Measurements from ENCODE around the gene WDR7.

DNA sequence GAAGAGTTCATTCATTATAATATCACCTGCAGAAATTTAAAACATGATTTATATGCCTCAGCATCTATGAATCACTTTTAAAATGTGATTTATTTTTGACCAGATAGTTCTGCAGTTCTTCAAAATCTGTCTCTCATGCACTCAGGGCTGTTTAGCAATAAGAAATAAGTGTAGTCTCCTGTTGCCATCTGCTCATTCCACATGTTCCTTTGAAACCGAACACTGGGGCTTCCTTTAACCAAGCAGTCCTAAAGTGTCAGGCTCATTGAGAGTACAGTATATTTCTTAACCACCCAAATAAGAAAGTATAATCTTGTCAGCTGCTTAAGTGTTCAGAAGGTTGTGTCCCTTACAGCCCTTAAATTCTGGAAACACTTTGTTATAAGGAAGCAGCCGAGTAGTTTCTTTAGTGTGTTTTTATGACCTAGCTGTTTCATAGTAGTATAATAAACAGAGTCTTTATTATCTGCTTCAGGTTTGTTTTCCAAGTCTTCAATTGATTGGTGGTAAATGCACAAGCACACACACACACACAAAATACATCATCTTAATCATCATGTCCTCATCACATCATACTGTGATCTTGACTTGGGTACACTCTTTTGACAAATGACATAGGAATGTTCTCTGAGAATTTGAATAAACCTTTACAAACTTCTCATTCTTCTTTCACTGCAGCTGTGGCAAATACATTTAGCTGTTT lies 10.4 kb downstream of the WDR7 start:
- no peak for TF ChIP-seq TEAD4 (IDR thresholded peaks at IDR 0.05)
- no peak for TF ChIP-seq NFIC (IDR thresholded peaks at IDR 0.05)
- TF ChIP-seq YY1 (IDR thresholded peaks at IDR 0.05; ENCODE audit: low read depth): no peak
- TF ChIP-seq EP300 (IDR thresholded peaks at IDR 0.05; ENCODE audit: borderline replicate concordance): no peak
- no peak for TF ChIP-seq TAF1 (IDR thresholded peaks at IDR 0.05; ENCODE audit: low read depth)
- no peak for TF ChIP-seq EGR1 (IDR thresholded peaks at IDR 0.05)
- TF ChIP-seq ZBTB7A (IDR thresholded peaks at IDR 0.05; ENCODE audit: low read depth): no peak
